ENCODE measurements around the gene KRTAP10-4.

The KRTAP10-4 gene

DNA sequence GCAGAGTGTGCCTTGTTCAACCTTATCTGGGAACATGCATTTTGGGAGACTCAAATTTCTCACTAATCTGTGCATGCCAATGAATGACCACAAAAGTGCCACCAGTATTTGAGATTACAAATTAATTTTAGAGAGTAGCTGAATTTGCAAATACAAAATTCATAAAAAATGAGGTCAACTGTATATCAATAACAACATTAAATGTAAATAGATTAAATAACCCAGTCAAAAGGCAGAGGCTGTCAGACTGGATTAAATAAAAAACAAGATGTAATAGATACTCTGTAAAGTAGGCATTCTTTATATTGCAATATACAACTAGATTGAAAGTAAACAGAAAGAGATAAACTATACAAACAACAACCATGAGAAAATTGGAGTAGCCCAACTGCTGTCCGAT lies 9.4 kb upstream of the KRTAP10-4 start:
- no peak for DNase-seq
- no peaks in the 10 kb centered on the region; the same call in 1 of the 2 replicates for H3K27me3 ChIP-seq
- H3K9me3 ChIP-seq: no peaks in the 10 kb centered on the region
- TF ChIP-seq CTCF (IDR thresholded peaks at IDR 0.05; ENCODE audit: low read depth, low read length): no peak
- H3K36me3 ChIP-seq: no peaks in the 10 kb centered on the region
- no peaks in the 10 kb centered on the region for H3K4me1 ChIP-seq
- no peak overlapping the region for H3K4me3 ChIP-seq (ENCODE audit: low read depth, low read length)

- Histone ChIP-seq H3K4me1 (no peaks in the 10 kb centered on the region), H3K9me3 (no peaks in the 10 kb centered on the region), H3K27me3 (no peaks in the 10 kb centered on the region; the same call in 1 of the 2 replicates), H3K36me3 (no peaks in the 10 kb centered on the region), H3K4me3 (ENCODE audit: low read depth, low read length) (no peak overlapping the region)
- TF ChIP-seq CTCF (IDR thresholded peaks at IDR 0.05; ENCODE audit: low read depth, low read length): no peak
- no peak for DNase-seq
Observed at GRCh38 chr21:44564886-44565598, 8.5 kb upstream of the KRTAP10-4 start.

GRCh38 chr21:44566403-44566802 lies 7.1 kb upstream of the KRTAP10-4 start:
- Histone ChIP-seq H3K36me3 (no peaks in the 10 kb centered on the region), H3K4me3 (ENCODE audit: low read depth, low read length) (no peak overlapping the region), H3K9me3 (no peaks in the 10 kb centered on the region), H3K27me3 (no peaks in the 10 kb centered on the region; the same call in 1 of the 2 replicates), H3K4me1 (no peaks in the 10 kb centered on the region)
- TF ChIP-seq CTCF (IDR thresholded peaks at IDR 0.05; ENCODE audit: low read depth, low read length): no peak
- DNase-seq: no peak

DNA sequence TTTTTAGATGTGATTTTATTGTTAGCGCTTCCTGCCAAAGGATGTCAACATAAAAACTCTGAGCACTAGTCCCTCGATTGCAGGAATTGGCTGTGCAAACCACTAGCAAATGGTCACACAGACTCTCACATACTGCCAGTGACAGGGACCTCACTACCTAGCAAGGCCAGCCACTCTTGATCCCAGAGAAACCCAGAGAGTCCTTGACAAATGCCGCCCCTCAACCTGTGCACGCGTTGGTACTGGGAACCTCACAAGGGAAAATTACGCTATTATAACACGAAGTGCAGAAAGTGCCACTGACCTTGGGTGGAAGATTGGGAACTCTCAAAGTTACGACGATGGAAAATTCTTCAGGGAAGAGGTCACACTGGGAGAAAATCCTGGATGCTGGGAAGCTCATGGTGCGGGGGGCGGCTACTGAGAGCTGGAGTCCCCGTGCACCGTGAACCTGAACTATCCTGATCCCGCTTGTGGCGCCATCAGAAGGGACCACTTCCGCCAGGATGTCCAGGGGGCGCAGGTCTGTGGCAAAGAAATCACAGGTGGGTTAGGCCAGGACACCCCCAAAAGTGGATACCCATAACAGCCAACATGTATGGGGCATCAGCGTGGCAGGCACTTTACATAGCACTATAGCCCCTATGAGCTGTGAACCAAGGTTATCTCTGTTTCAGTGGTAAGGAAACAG lies 5.9 kb upstream of the KRTAP10-4 start:
- H3K36me3 ChIP-seq: no peaks in the 10 kb centered on the region
- no peak overlapping the region for H3K4me3 ChIP-seq (ENCODE audit: low read depth, low read length)
- H3K9me3 ChIP-seq: no peaks in the 10 kb centered on the region
- no peaks in the 10 kb centered on the region for H3K4me1 ChIP-seq
- no peak for DNase-seq
- H3K27me3 ChIP-seq: no peaks in the 10 kb centered on the region; the same call in 1 of the 2 replicates
- no peak for TF ChIP-seq CTCF (IDR thresholded peaks at IDR 0.05; ENCODE audit: low read depth, low read length)

- H3K4me3 ChIP-seq (ENCODE audit: low read depth, low read length): no peak overlapping the region
- DNase-seq: no peak
- no peak for TF ChIP-seq CTCF (IDR thresholded peaks at IDR 0.05; ENCODE audit: low read depth, low read length)
- no peaks in the 10 kb centered on the region for H3K9me3 ChIP-seq
- no peaks in the 10 kb centered on the region for H3K4me1 ChIP-seq
- H3K36me3 ChIP-seq: no peaks in the 10 kb centered on the region
- peaks cover 6% of the 10 kb centered on the region for H3K27me3 ChIP-seq
Observed at GRCh38 chr21:44568261-44568660, 5.3 kb upstream of the KRTAP10-4 start.
